Suppressor macrophage treated with lipopolysaccharide for 4 hours (primary cell): ENCODE measurements around the gene BEGAIN.

ENCODE experiments used
- DNase-seq: peaks from one replicate; pipeline ENCODE4 v3.0.0-alpha.2; 2020

The BEGAIN gene

GRCh38 chr14:100599981-100600380 is 12.8 kb upstream of the BEGAIN start:
- peak; percentile 48 for DNase-seq

- DNase-seq = no peak
These were observed 7.4 kb upstream of the BEGAIN start for GRCh38 chr14:100594625-100594951.

DNA sequence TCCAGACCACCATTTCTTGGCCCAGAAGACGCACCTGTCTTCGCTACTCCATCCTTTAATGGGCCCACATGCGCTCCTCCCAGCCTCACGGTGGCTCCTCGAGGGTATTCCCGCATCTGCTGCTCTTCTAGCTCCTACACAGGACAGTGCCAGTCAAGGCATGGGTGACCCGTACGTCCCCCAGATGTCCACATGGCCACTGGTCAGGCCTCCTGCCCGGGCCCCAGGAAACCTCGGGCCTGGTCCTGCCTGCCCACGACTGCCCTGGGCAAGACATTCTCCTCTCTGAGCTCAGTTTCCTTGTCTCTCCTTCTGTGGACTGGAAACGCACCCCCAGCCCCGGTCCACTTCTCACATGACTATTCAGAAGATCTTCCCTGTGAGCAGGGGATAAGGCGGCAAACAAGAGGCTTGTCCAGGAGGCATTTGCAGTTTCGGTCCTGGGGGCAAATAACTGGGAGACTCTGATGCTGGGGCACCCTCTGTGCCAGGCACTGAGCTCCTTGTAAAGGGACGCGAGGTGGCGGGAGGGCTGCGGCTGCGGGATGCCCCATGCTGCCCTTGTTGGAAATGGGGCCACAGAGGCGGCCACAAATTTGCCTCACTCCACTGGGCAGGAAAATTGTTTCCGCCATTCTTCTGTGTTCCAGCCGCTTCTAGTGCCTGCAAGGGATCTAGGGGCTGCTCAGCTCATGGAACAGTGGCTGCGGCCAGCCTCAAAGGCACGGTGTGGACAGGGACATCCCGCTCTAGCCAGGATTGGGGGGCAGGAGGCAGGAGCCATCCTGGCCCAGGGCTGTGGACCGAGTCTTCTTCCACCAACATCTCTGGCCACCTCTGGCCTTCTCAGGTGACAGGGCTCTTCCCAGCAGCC is 6.8 kb upstream of the BEGAIN start:
- no peak for DNase-seq

- DNase-seq = no peak
These were observed 5.8 kb upstream of the BEGAIN start for GRCh38 chr14:100592972-100593371.

DNA sequence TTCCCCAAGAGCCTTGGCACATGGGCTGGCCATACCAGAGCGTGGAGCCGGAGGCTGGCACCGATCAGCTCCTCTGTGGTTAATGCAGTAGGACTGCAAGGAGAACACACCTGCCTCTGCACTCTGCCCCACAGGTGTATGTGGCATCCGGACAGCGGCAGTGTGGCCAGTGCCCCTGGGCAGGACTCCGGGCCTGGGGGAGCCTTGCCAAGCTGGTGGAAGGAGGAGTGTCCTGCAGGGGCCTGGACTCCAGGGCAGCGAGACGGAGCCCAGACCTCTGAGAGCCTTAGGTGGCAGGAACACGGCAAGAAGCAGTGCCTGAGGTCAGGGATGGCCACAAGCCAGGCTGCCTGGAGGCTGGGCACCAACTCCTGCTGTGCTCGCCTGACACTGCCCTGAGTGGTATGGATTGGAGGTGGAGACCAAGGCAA is 5.3 kb upstream of the BEGAIN start:
- DNase-seq = no peak

DNA sequence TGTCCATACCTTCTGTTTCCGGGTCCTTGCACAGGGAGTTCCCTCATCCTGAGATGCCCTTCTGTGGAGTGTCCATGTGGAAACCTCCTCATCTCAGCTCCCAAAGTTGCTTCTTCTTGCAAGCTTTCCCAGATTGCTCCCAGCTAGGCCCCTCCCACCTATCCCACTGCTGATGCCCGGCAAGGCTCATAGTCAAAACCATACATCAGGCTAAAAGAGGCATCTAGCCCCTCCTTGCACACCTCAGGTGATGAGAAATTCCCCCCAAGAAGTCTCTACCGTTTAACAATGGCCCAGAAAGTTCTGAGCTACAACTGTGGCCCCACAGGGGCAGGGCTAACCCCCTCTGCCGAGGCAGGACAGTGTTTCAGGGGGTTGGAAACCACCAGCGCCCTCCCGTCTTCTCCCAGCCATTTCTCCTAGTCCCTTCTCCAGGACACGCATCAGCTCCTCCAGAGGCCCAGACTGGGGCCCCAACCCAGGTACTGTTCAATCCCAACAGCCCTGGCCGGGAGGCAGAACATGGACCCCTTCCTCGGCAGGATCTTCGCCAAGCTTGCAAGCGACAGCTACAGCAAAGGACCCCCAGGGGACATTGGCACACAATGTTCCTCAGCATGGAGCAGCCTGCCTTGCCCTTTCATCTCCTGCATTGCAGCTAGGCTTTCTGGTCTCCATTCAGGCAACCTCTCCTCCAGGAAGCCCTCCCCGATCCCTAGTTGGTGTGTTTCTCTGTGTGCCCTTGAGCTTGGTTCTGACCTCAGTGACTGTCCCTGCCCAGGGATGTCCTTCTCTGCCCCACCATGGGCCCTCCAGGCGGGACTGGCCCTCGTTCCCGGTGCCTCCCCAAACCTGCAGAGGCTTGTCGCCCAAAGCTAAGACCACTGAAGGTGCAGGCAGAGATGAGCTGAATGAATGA is 4.5 kb upstream of the BEGAIN start:
- no peak for DNase-seq

DNA sequence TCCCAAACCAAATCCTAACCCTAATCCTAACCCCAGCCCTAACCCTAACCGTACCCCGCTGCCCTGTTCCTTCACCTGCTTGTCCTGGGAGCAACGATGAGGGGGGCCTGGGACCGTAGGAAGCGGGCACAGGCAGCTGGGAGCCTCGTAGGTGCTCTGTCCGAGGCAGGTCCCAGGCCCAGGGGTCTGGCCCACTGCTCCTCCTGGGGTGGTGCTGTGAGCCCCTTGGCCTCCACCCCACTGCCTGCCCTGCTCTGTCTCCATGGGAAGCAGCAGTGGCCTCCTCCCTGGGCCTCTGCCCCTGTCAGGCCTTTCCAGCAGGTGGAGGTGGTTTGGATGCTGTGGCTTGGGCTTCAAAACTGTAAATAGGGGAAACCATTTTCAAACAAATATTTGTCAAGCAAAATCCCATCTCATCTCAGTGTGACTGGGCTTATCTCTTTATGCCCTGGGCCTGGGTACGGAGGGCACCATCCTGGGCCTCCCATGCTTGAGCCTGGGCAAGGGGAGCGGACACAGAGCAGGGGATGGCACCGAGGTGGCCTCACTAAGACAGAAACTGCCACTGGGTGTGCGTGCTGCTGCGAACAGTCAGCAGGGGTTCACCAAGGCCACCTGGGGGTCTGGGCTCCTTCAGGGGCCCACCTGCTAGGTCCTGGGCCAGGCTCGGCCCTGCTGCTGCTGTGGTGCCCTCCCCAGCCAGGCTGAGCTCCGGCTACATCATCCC is 3.7 kb upstream of the BEGAIN start:
- DNase-seq = no peak

- no peak for DNase-seq
These were observed 2.7 kb upstream of the BEGAIN start for GRCh38 chr14:100589760-100590469.

GRCh38 chr14:100589071-100589759 is 2.0 kb upstream of the BEGAIN start:
- DNase-seq = no peak

- no peak for DNase-seq
These were observed 1.5 kb upstream of the BEGAIN start for GRCh38 chr14:100588671-100589070.

- DNase-seq = no peak
These were observed 670 bp upstream of the BEGAIN start for GRCh38 chr14:100587763-100588411.

DNA sequence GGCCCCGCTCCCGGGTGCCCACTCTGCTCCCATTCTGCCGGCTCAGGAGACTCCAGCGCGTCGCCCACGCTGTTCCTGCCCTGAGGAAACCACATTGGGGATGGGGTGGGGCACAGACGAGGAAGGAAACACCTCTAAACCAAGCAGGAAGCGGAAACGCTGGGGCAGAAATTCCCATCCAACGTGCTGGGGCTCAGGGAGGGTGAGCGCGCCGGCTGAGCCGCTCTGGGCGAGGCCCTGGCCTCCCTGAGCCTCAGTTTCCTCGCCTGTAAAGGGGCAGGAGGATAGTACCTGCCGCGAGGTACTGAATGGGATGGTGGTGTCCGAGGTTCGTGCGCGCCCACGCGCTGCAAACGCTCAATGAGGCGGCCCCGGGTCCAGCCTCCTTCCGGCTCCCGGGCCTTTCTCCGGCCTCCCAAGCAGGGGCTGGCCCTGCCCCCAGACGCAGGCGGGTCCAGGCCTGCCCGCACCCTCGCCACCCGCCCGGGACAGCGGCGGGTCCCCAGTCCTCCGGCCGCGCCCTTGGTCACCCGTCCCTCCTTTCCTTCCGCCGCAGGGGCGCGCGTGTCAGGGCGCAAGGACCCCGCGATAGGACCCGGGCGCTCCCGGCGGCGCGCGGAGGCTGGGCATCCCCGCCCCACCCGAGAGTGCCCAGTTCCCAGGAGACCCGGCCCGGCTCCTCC is 673 bp downstream of the BEGAIN start:
- DNase-seq = no peak

DNA sequence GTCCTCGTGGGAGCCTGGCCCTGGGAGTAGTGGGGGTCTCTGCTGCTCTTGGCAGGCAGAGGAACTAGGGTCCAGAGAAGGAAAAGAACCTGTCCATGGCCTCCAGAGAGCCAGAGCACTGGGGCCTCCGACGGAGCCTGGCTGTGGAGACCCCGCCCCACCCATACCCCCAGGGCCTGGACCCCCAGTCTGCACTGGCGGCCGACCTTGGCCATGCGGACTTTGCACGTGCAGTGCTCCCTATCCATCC is 1.1 kb downstream of the BEGAIN start:
- DNase-seq = no peak

DNA sequence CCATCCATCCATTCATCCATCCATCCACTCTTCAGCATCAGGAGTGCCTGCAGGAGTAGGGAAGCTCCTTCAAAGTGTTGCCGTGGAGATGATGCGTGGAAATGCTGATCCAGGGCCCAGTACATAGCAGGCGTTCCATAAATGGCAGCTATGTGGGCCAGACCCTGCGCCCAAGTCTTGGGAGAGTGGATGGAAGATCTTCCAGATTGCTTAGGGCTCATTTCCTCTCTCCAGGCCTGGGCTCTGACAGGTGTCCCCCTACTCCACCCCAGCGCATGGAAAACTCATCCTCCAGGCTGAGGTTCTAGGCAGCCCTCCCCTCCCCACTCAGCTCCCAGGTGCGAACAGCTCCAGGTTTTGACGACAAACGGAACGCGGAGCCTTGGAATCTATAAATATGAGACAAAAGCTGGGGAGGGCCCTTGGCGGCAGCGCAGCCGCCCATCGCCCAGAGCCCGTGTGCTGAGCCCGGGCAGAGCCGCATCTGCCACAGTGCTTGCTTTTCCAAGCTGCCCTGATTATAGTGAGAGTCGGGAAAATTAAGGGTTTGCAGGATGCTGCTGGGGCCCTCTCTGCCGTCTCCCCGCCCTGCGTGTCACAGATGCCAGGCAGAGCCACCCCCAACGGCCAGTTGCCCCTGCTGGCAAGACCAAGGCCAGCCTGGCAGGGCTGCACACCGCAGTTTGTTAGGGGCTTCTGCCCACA is 1.6 kb downstream of the BEGAIN start:
- no peak for DNase-seq

- DNase-seq = no peak
These were observed 2.9 kb downstream of the BEGAIN start for GRCh38 chr14:100584056-100585031.

GRCh38 chr14:100583245-100583644 is 4.0 kb downstream of the BEGAIN start:
- DNase-seq = no peak

- DNase-seq = no peak
These were observed 4.6 kb downstream of the BEGAIN start for GRCh38 chr14:100582496-100583165.
